ENCODE data around the gene MEG3. TPM values are rescaled to one million over a fixed set of nuclear protein-coding genes. Genes with fewer than 3 reads are reported as not detected.

MEG3 gene
- total and polyA plus RNA-seq, 2 of the 8 experiments (the other 6 are each of a cell fraction or from before 2014, with no cell fraction given): 0.17 to 1.1 TPM

DNA sequence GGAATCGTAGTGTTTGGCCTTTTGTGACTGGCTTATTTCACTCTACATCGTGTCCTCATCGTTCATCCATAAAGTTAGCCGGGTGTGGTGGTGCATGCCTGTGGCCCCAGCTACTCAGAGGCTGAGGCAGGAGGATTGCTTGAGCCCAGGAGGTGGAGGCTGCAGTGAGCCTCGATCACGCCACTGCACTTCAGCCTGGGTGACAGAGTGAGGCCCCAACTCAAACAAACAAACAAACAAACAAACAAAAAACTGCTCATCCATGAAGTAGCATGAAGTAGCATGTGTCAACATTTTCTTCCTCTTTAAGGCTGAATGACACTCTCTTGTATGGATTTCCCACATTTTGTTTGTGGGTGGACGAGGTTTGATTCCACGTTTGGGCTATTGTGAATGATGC, 44.0 kb upstream of the MEG3 start:
- Histone ChIP-seq H2BK5ac (ENCODE audit: low read depth, low read length) (no peak overlapping the region), H3K9me3 (ENCODE audit: insufficient read depth in 2 of 2, low read depth in 1 of 2, low read length in 1 of 2) (no peaks in the 10 kb centered on the region), H3K4me2 (ENCODE audit: insufficient read depth in 1 of 2, low read depth in 2 of 2, low read length in 2 of 2) (no peak overlapping the region), H3K4ac (replicated peaks; ENCODE audit: insufficient read length, low read depth, low read length) (no peak overlapping the region), H3K56ac (replicated peaks; ENCODE audit: insufficient read length, low read depth, low read length) (no peak overlapping the region), H3K14ac (ENCODE audit: insufficient read length) (no peak overlapping the region), H2AFZ (ENCODE audit: low read length) (no peak overlapping the region), H4K91ac (replicated peaks; ENCODE audit: insufficient read length, low read length) (no peak overlapping the region), H3K4me1 (replicated peaks in 1 of 4; ENCODE audit: control insufficient read depth in 3 of 4, insufficient read depth in 4 of 4, low read length in 3 of 4) (no peaks in the 10 kb centered on the region), H3K4me3 (ENCODE audit: extremely low read depth in 1 of 4, insufficient read depth in 2 of 4, low read depth in 3 of 4, low read length in 4 of 4) (no peak overlapping the region), H2BK120ac (replicated peaks; ENCODE audit: low read depth, low read length) (no peak overlapping the region), H4K20me1 (replicated peaks in 1 of 2; ENCODE audit: control insufficient read depth in 1 of 2, insufficient read depth in 2 of 2, low read length in 2 of 2) (no peaks in the 10 kb centered on the region), H2BK15ac (ENCODE audit: low read length) (no peak overlapping the region), H2BK20ac (ENCODE audit: low read length) (no peak overlapping the region), H3K23ac (ENCODE audit: insufficient read length) (no peak overlapping the region), H3K27ac (ENCODE audit: low read depth, low read length) (no peak overlapping the region), H3K18ac (ENCODE audit: extremely low read depth, low read length) (no peak overlapping the region), H3K79me2 (ENCODE audit: control insufficient read depth in 1 of 2, insufficient read depth in 2 of 2, low read length in 2 of 2) (no peaks in the 10 kb centered on the region), H2BK12ac (ENCODE audit: low read depth, low read length) (no peak overlapping the region), H3K36me3 (ENCODE audit: control insufficient read depth in 2 of 4, insufficient read depth in 4 of 4, low read length in 3 of 4) (no peaks in the 10 kb centered on the region), H3K27me3 (replicated peaks in 1 of 4; ENCODE audit: control insufficient read depth in 3 of 4, extremely low read depth in 1 of 4, insufficient read depth in 3 of 4, low read length in 3 of 4) (no peaks in the 10 kb centered on the region; a peak in 1 of 7 replicates), H3K79me1 (ENCODE audit: low read depth, low read length) (no peaks in the 10 kb centered on the region), H2AK5ac (ENCODE audit: low read depth, low read length) (no peak overlapping the region), H4K8ac (ENCODE audit: extremely low read depth, insufficient read depth, low read length) (no peak overlapping the region), H3K9ac (replicated peaks in 1 of 4; ENCODE audit: extremely low read depth in 1 of 4, low read depth in 3 of 4, low read length in 3 of 4) (no peak overlapping the region), H3K23me2 (ENCODE audit: low read depth, low read length) (no peaks in the 10 kb centered on the region), H4K5ac (ENCODE audit: insufficient read length, low read depth, low read length) (no peak overlapping the region)
- FAIRE-seq: no peak
- WGBS, 2 experiments (ENCODE audit: extremely low coverage in 1 of 2, insufficient coverage in 1 of 2, insufficient read length in 1 of 2, insufficient replicate concordance in 2 of 2, low coverage in 1 of 2, low lambda C conversion rate in 2 of 2, missing lambda C conversion rate in 1 of 2): 89% methylated on average over 8 of the region's 8 CpGs; no CpG with 5 or more reads in 1 of the 2 experiments
- DNase-seq (ENCODE audit: low read depth in 1 of 2, low spot score in 2 of 2): no peak
- ChIA-PET POLR2A (ENCODE audit: partially characterized antibody) (no interaction called here), CTCF (ENCODE audit: partially characterized antibody) (no interaction called here)
- no peak for TF ChIP-seq NANOG (IDR thresholded peaks at IDR 0.05; ENCODE audit: insufficient read depth, low read depth, low read length, poor library complexity, severe bottlenecking)
- TF ChIP-seq, protein P1, sequence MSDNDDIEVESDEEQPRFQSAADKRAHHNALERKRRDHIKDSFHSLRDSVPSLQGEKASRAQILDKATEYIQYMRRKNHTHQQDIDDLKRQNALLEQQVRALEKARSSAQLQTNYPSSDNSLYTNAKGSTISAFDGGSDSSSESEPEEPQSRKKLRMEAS (IDR thresholded peaks at IDR 0.05): no peak
- no peak for TF ChIP-seq ASH2L (IDR thresholded peaks at IDR 0.05; ENCODE audit: low read length)
- TF ChIP-seq SRF (IDR thresholded peaks at IDR 0.05; ENCODE audit: low read depth, low read length): no peak
- no peak for TF ChIP-seq BCL11A (IDR thresholded peaks at IDR 0.05; ENCODE audit: low read depth in 2 of 2, low read length in 2 of 2)
- TF ChIP-seq, protein P2, sequence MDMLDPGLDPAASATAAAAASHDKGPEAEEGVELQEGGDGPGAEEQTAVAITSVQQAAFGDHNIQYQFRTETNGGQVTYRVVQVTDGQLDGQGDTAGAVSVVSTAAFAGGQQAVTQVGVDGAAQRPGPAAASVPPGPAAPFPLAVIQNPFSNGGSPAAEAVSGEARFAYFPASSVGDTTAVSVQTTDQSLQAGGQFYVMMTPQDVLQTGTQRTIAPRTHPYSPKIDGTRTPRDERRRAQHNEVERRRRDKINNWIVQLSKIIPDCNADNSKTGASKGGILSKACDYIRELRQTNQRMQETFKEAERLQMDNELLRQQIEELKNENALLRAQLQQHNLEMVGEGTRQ (IDR thresholded peaks at IDR 0.05; ENCODE audit: low read length): no peak
- no peak for TF ChIP-seq CTCF (IDR thresholded peaks at IDR 0.05; ENCODE audit: control extremely low read depth in 1 of 3, insufficient read depth in 1 of 3, low read depth in 1 of 3, low read length in 3 of 3)
- TF ChIP-seq CEBPB (IDR thresholded peaks at IDR 0.05; ENCODE audit: low read depth, low read length): no peak

Data from H1 (cell line).